ENCODE results near the gene PIN1. TPM values are rescaled to one million over a fixed set of nuclear protein-coding genes. Genes with fewer than 3 reads are reported as not detected.

Gene PIN1
- total and polyA plus RNA-seq, 2 of the 13 experiments (the other 11 are each of a cell fraction or from before 2014, with no cell fraction given): 31.9 to 72.0 TPM

- no peak for TF ChIP-seq THYN1 (CRISPR knock-in tag; IDR thresholded peaks at IDR 0.05; ENCODE audit: borderline replicate concordance, low read depth)
- no peak for TF ChIP-seq ZNF230 (CRISPR knock-in tag; IDR thresholded peaks at IDR 0.05)
- TF ChIP-seq HNRNPUL1 (IDR thresholded peaks at IDR 0.05; ENCODE audit: low read depth, low read length): no peak
- no peak for TF ChIP-seq ZNF589 (CRISPR knock-in tag; conservative IDR thresholded peaks at IDR 0.05)
- no peak for TF ChIP-seq E2F1 (CRISPR knock-in tag; IDR thresholded peaks at IDR 0.05)
- TF ChIP-seq ZNF138 (CRISPR knock-in tag; IDR thresholded peaks at IDR 0.05; ENCODE audit: low read depth): no peak
- no peak for TF ChIP-seq GPBP1L1 (CRISPR knock-in tag; IDR thresholded peaks at IDR 0.05)
- TF ChIP-seq NR2F6 (IDR thresholded peaks at IDR 0.05): no peak
- TF ChIP-seq NR2F6 (CRISPR knock-in tag; IDR thresholded peaks at IDR 0.05): no peak
- no peak for TF ChIP-seq ZKSCAN1 (IDR thresholded peaks at IDR 0.05; ENCODE audit: low read length)
- peak; percentile 61 for TF ChIP-seq SKIL (CRISPR knock-in tag; IDR thresholded peaks at IDR 0.05; ENCODE audit: borderline replicate concordance)
- TF ChIP-seq ZNF713 (CRISPR knock-in tag; IDR thresholded peaks at IDR 0.05): no peak
- peak; percentile 83 for TF ChIP-seq POLR2AphosphoS5 (IDR thresholded peaks at IDR 0.05; ENCODE audit: low read depth, low read length)
- TF ChIP-seq ATF1 (CRISPR knock-in tag; IDR thresholded peaks at IDR 0.05): no peak
- no peak for TF ChIP-seq ZNF253 (CRISPR knock-in tag; IDR thresholded peaks at IDR 0.05; ENCODE audit: borderline replicate concordance)
- TF ChIP-seq PBX2 (CRISPR knock-in tag; IDR thresholded peaks at IDR 0.05): no peak
- TF ChIP-seq SIX4 (CRISPR knock-in tag; IDR thresholded peaks at IDR 0.05): no peak
- no peak for TF ChIP-seq ZNF101 (CRISPR knock-in tag; IDR thresholded peaks at IDR 0.05; ENCODE audit: borderline replicate concordance, low read depth)
- TF ChIP-seq PHF21A (CRISPR knock-in tag; IDR thresholded peaks at IDR 0.05): peak; percentile 42; the same call in 1 of the 2 replicates
- TF ChIP-seq SNAPC5 (CRISPR knock-in tag; IDR thresholded peaks at IDR 0.05; ENCODE audit: borderline replicate concordance): no peak
- TF ChIP-seq SMAD3 (CRISPR knock-in tag; IDR thresholded peaks at IDR 0.05): no peak
- TF ChIP-seq DNMT1 (CRISPR knock-in tag; IDR thresholded peaks at IDR 0.05): no peak
- TF ChIP-seq HMGA1 (CRISPR knock-in tag; conservative IDR thresholded peaks at IDR 0.05): no peak
Measured at GRCh38 chr19:9785367-9786331, 49.5 kb upstream of the PIN1 start (continued).
